ENCODE data around the gene CCT7. TPM values are rescaled to one million over a fixed set of nuclear protein-coding genes. Genes with fewer than 3 reads are reported as not detected.

CCT7 gene
- total and polyA plus RNA-seq, 11 donors, result 156 to 328 (median 200) TPM

DNA sequence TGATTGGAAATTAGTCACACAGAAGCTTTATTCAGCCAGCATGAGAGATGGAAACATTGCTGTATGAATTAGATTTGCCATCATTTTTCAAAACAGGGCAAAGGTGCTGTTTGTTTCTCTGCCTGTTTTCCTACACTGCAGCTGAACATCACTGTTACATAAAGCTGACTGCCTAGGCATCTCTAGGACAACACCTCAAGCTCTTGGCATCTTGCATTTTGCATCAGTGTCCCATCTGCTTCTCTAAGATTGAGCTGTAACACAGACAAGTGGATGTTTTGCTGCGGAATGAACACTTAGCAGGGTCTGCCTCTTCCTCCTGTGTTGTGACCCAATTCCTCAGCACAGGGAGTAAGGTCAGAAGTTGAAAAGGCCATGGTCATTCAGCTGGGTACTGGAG, 4.9 kb downstream of the CCT7 start:
- Histone ChIP-seq H3K4me3 (no peak overlapping the region), H3K4me1 (peaks cover 0 to 56% (median 36%) of the 10 kb centered on the region in 12 donors), H3K27ac (no peak overlapping the region), H3K9me3 (no peaks in the 10 kb centered on the region), H3K36me3 (peaks cover 0 to 67% (median 51%) of the 10 kb centered on the region in 9 donors), H3K27me3 (no peaks in the 10 kb centered on the region)
- no peak for DNase-seq
- TF ChIP-seq POLR2A (IDR thresholded peaks at IDR 0.05), result no peak
- TF ChIP-seq, protein P1, sequence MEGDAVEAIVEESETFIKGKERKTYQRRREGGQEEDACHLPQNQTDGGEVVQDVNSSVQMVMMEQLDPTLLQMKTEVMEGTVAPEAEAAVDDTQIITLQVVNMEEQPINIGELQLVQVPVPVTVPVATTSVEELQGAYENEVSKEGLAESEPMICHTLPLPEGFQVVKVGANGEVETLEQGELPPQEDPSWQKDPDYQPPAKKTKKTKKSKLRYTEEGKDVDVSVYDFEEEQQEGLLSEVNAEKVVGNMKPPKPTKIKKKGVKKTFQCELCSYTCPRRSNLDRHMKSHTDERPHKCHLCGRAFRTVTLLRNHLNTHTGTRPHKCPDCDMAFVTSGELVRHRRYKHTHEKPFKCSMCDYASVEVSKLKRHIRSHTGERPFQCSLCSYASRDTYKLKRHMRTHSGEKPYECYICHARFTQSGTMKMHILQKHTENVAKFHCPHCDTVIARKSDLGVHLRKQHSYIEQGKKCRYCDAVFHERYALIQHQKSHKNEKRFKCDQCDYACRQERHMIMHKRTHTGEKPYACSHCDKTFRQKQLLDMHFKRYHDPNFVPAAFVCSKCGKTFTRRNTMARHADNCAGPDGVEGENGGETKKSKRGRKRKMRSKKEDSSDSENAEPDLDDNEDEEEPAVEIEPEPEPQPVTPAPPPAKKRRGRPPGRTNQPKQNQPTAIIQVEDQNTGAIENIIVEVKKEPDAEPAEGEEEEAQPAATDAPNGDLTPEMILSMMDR (IDR thresholded peaks at IDR 0.05), result no peak
- WGBS, 4 donors, result 82 to 91% (median 84%) methylated on average over 1 of the region's 1 CpG
- intact Hi-C loops (cut with DNase I), result no loop called here
- no peak for ATAC-seq

DNA sequence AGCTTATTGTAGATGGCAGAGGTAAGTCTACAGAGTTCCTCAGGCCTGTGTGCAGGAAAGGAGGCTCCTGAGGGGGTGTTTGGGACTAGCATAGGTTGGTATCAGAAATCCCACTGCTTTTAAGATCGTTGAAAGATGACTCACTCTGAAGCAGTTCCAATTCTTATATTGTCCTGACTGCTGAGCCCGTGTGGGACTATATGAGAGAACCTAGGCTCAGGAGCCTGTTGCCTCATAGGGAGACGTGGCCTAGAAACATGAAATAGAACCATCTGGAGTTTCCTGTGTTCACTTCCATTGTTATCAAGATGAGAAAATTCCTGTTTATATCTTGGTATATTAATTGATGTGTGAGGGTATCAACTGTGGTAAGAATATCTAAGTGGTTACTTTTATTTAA, 5.7 kb downstream of the CCT7 start:
- intact Hi-C loops (cut with DNase I), result loop anchor here in 1 of 10 donors (10.0 kb wide), 1 partner anchor 145 kb away; the partner anchor contains the start of gene ALMS1
- no peak for ATAC-seq

DNA sequence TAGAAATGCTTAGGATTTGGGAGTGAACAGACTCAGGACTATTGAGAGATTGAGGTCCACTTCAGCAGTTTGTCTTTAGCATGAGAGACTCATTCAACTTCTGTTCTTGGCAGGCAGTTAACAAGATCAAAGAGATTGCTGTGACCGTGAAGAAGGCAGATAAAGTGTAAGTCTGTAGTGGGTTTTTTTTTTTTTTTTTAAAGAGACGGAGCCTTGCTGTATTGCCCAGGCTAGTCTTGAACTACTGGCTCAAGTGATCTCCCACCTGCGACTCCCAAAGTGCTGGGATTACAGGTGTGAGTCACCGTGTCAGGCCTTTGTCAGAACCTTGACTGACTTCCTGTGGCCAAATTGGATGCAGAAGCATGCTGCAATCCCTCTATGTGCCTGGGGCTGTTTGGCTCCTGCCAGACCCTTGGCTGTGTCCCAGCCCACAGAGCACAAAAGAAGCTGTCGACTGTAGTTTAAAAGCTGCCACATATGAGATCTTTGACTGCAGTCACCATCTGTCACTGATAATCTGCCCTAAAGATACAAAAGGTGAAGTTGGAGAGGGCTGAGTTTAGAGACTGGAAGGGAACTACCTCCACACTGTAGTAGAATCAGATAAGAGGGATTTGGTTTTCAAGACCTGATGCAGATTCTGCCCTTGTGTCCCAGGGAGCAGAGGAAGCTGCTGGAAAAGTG, 9.9 kb downstream of the CCT7 start:
- H3K27ac ChIP-seq, result no peak overlapping the region
- WGBS, 4 donors, result 39 to 50% (median 41%) methylated on average over 5 of the region's 5 CpGs
- peaks cover 3 to 100% (median 97%) of the 10 kb centered on the region in 9 donors for H3K36me3 ChIP-seq
- H3K4me1 ChIP-seq, result peaks cover 0 to 19% (median 4%) of the 10 kb centered on the region in 12 donors
- H3K9me3 ChIP-seq, result no peaks in the 10 kb centered on the region
- TF ChIP-seq, protein P1 (IDR thresholded peaks at IDR 0.05), result no peak
- TF ChIP-seq POLR2A (IDR thresholded peaks at IDR 0.05), result no peak
- intact Hi-C loops (cut with DNase I), result loop anchor here in 1 of 10 donors (10.0 kb wide), 1 partner anchor 141 kb away; the partner anchor contains the start of gene ALMS1
- no peak overlapping the region for H3K4me3 ChIP-seq
- DNase-seq (peak in 2 of 5 donors; percentile 46 to 61), ATAC-seq (peak; percentile 60 to 87 (median 80))
- no peaks in the 10 kb centered on the region for H3K27me3 ChIP-seq

More for the DNA sequence above, 5.7 kb downstream of the CCT7 start:
- Histone ChIP-seq H3K27ac (no peak overlapping the region), H3K4me3 (no peak overlapping the region), H3K27me3 (no peaks in the 10 kb centered on the region), H3K4me1 (peaks cover 0 to 60% (median 35%) of the 10 kb centered on the region in 12 donors), H3K36me3 (peaks cover 0 to 75% (median 59%) of the 10 kb centered on the region in 9 donors), H3K9me3 (no peaks in the 10 kb centered on the region)
- no peak for TF ChIP-seq POLR2A (IDR thresholded peaks at IDR 0.05)
- TF ChIP-seq, protein P1 (IDR thresholded peaks at IDR 0.05), result no peak
- no peak for DNase-seq
- 31 to 55% (median 41%) methylated on average over 3 of the region's 3 CpGs for WGBS, 4 donors

DNA sequence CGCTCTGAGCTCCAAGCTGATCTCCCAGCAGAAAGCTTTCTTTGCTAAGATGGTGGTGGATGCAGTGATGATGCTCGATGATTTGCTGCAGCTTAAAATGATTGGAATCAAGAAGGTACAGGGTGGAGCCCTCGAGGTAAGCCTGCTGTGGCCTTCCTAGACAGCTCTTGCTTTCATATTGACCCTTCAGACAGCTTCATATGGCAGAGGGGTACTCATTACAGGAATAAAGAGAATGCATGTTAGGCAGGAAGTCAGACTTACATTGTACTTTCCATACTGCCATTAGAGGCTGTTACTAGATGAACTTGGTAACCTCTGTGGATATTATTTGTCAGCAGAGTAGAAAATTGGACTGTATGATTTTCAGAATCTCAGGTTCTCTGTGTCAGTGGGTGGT, 10.5 kb downstream of the CCT7 start:
- 80 to 94% (median 91%) methylated on average over 3 of the region's 3 CpGs for WGBS, 4 donors
- TF ChIP-seq, protein P1 (IDR thresholded peaks at IDR 0.05), result no peak
- no peak for TF ChIP-seq POLR2A (IDR thresholded peaks at IDR 0.05)
- Histone ChIP-seq H3K36me3 (peaks cover 3 to 100% (median 98%) of the 10 kb centered on the region in 9 donors), H3K27me3 (no peaks in the 10 kb centered on the region), H3K27ac (no peak overlapping the region), H3K4me1 (peaks cover 0 to 17% (median under 1%) of the 10 kb centered on the region in 12 donors), H3K4me3 (no peak overlapping the region), H3K9me3 (no peaks in the 10 kb centered on the region)
- DNase-seq, result no peak
- no peak for ATAC-seq
- intact Hi-C loops (cut with DNase I), result loop anchor here in 1 of 10 donors (10.0 kb wide), 1 partner anchor 140 kb away; the partner anchor contains the start of gene ALMS1
